Testis (tissue), 3 donors: ENCODE measurements around the gene PTPRD. TPM values are rescaled to one million over a fixed set of nuclear protein-coding genes. Genes with fewer than 3 reads are reported as not detected.

ENCODE experiments used
- DNase-seq: peaks from one replicate; pipeline ENCODE4 v3.0.0-alpha.2; 2019
- H3K27ac ChIP-seq, 2 donors: fragments of 200-600 bp; sonication (generic); one replicate each; pipeline ENCODE4 v1.5.1; 2019
- H3K27me3 ChIP-seq: fragments of 200-600 bp; sonication (generic); one replicate; pipeline ENCODE4 v1.5.1; 2019
- H3K36me3 ChIP-seq: fragments of 200-600 bp; sonication (generic); one replicate; pipeline ENCODE4 v1.5.1; 2017; ENCODE audit warnings: low read depth; ENCODE audit errors: missing control alignments
- H3K4me1 ChIP-seq: fragments of 200-600 bp; sonication (generic); one replicate; pipeline ENCODE4 v1.5.1; 2019
- H3K4me3 ChIP-seq, 2 donors: fragments of 200-600 bp; sonication (generic); one replicate each; pipeline ENCODE4 v1.5.1; 2017 to 2019
- H3K9me3 ChIP-seq: fragments of 200-600 bp; sonication (generic); one replicate; pipeline ENCODE4 v1.5.1; 2017
- POLR2A ChIP-seq: fragments of 450-650 bp; IDR thresholded peaks from one replicate; pipeline ENCODE4 v1.6.1; 2017; ENCODE audit warnings: antibody characterized with exemption, mild to moderate bottlenecking, moderate library complexity
- WGBS, 2 donors: methylation state at CpG; one replicate each; pipeline ENCODE4 v1.1.5; 2018; 5-methylcytosine and 5-hydroxymethylcytosine counted together
- intact Hi-C: fragments of 100-400 bp; cut with DNase I; formaldehyde crosslinking; loops from one replicate; pipeline ENCODE4 v1.15.1; 2023; ENCODE audit warnings: low total_unique reads
- polyA plus RNA-seq: library from polyadenylated mRNA; stranded (reverse); fragments of 350-450 nt; fragmentation: Illumina TruSeq; extraction: RNeasy Lipid Tissue Mini Kit (QIAGEN cat#74804); gene quantifications from one replicate; pipeline ENCODE4 v1.2.3, GENCODE V29; 2014; ENCODE audit warnings: low read depth, low replicate concordance; ENCODE audit not compliant: insufficient read depth
- total RNA-seq, 2 donors: library from RNA; depleted of rRNA; stranded (reverse); fragments of >200 nt; gene quantifications; one replicate each; pipeline ENCODE4 v1.2.3, GENCODE V29; 2016
- TF ChIP-seq, protein P1 (sequence below), 3 experiments: fragments of 450-650 bp in 2 of 3; fragments of 200-600 bp in 1 of 3; sonication (generic) in 1 of 3; IDR thresholded peaks; one replicate each; pipeline ENCODE4 v1.5.1; 2016 to 2019; ENCODE audit warnings: antibody characterized with exemption in 3 of 3, mild to moderate bottlenecking in 2 of 3, moderate library complexity in 1 of 3

PTPRD gene
- total and polyA plus RNA-seq, 3 donors from 2014 or later, result 15.4 to 33.6 (median 32.5) TPM

DNA sequence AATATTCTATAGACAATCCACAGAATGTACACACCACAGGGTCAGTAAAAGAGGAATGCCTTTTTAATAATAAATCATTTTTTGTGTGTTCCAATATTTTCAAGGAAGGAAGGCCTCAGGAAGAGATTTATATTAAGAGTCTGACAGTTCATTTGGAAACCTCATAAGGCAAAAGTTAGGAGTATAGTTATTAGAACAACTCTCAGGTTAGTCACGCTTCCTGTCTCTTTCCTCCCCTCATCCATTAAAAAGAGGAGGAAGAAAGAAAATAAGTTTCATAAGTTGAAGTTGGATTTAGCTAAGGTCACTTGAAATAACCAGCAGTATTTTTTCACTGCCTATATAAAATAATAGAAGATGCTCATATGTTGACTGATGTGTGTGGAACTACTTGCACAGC, 863.2 kb downstream of the PTPRD start:
- intact Hi-C loops, result no loop called here
- H3K4me3 ChIP-seq, result no peak overlapping the region
- WGBS, 2 donors, result 82 to 87% methylated on average over 1 of the region's 1 CpG
- H3K36me3 ChIP-seq, result no peaks in the 10 kb centered on the region
- no peaks in the 10 kb centered on the region for H3K9me3 ChIP-seq
- no peak for TF ChIP-seq POLR2A
- TF ChIP-seq, protein P1, sequence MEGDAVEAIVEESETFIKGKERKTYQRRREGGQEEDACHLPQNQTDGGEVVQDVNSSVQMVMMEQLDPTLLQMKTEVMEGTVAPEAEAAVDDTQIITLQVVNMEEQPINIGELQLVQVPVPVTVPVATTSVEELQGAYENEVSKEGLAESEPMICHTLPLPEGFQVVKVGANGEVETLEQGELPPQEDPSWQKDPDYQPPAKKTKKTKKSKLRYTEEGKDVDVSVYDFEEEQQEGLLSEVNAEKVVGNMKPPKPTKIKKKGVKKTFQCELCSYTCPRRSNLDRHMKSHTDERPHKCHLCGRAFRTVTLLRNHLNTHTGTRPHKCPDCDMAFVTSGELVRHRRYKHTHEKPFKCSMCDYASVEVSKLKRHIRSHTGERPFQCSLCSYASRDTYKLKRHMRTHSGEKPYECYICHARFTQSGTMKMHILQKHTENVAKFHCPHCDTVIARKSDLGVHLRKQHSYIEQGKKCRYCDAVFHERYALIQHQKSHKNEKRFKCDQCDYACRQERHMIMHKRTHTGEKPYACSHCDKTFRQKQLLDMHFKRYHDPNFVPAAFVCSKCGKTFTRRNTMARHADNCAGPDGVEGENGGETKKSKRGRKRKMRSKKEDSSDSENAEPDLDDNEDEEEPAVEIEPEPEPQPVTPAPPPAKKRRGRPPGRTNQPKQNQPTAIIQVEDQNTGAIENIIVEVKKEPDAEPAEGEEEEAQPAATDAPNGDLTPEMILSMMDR (IDR thresholded peaks at IDR 0.05), result no peak
- H3K27me3 ChIP-seq, result no peaks in the 10 kb centered on the region
- no peak overlapping the region for H3K27ac ChIP-seq
- no peak for DNase-seq
- H3K4me1 ChIP-seq, result no peaks in the 10 kb centered on the region

DNA sequence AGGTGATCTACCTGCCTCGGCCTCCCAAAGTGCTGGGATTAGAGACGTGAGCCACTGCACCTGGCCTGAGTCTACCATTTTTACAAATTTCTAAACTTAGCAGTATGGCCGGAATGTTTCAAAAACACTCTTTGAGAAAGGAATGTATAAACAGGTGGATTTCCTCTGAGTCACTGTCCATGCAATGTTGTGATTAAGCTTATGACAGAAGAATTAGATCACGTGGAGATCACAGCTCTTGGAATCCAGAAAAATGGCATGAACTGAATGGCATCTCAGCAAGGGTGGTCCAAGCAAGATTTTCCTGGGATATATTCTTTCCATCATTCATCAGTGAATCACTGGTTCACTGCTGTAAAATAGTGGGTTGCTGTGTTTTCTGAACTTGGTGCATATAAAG, 865.0 kb downstream of the PTPRD start:
- Histone ChIP-seq H3K27me3 (no peaks in the 10 kb centered on the region), H3K9me3 (no peaks in the 10 kb centered on the region), H3K27ac (no peak overlapping the region), H3K4me3 (no peak overlapping the region), H3K36me3 (no peaks in the 10 kb centered on the region), H3K4me1 (no peaks in the 10 kb centered on the region)
- 90 to 91% methylated on average over 4 of the region's 4 CpGs for WGBS, 2 donors
- TF ChIP-seq, protein P1 (IDR thresholded peaks at IDR 0.05), result no peak
- no peak for TF ChIP-seq POLR2A
- DNase-seq, result no peak
- intact Hi-C loops, result no loop called here

DNA sequence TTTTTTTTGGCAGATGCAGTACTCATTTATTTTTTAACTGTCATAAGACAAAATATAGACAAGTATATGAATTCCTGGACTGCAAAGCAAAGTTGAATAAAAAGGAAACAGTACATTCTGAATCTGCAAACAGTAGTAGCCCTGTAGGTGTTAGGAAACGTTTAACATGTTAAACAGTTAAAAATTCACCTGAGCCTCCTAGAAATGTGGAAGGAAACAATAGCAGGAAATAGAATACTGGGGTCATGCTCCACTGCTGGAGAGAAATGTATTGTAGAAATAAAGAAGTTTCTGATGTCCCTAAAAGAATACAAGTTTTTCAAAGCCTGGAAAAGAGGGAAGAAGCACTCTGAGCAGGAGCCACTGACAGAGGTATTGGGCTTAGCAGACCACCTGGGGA, 866.0 kb downstream of the PTPRD start:
- WGBS, 2 donors, result 45 to 57% methylated on average over 1 of the region's 1 CpG

DNA sequence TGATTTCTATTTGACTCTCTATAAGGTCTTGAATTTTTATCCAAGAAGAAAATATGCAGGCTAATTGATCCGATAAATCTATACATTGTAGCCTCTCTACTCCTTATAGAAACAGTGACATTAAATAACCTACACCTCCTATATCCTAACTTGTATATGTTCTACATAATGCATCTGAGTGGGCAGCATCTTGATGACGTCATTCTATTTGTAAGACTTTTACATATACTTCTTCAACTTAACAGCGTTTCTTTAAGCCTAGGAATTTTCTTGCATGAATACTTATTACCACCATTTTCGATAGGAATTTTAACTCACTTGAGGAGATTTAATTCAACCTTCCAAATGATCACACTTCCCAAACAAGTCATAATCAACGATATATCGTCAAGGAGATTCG, 869.0 kb downstream of the PTPRD start:
- Histone ChIP-seq H3K4me3 (no peak overlapping the region), H3K36me3 (no peaks in the 10 kb centered on the region), H3K27me3 (no peaks in the 10 kb centered on the region), H3K27ac (no peak overlapping the region), H3K4me1 (no peaks in the 10 kb centered on the region), H3K9me3 (no peaks in the 10 kb centered on the region)
- TF ChIP-seq, protein P1 (IDR thresholded peaks at IDR 0.05), result no peak
- no peak for TF ChIP-seq POLR2A
- intact Hi-C loops, result no loop called here
- DNase-seq, result no peak
- WGBS, 2 donors, result 71 to 87% methylated on average over 7 of the region's 7 CpGs

More for the DNA sequence above, 866.0 kb downstream of the PTPRD start:
- no peak for DNase-seq
- Histone ChIP-seq H3K27ac (no peak overlapping the region), H3K9me3 (no peaks in the 10 kb centered on the region), H3K4me1 (no peaks in the 10 kb centered on the region), H3K27me3 (no peaks in the 10 kb centered on the region), H3K4me3 (no peak overlapping the region), H3K36me3 (no peaks in the 10 kb centered on the region)
- intact Hi-C loops, result no loop called here
- TF ChIP-seq, protein P1 (IDR thresholded peaks at IDR 0.05), result no peak
- no peak for TF ChIP-seq POLR2A

DNA sequence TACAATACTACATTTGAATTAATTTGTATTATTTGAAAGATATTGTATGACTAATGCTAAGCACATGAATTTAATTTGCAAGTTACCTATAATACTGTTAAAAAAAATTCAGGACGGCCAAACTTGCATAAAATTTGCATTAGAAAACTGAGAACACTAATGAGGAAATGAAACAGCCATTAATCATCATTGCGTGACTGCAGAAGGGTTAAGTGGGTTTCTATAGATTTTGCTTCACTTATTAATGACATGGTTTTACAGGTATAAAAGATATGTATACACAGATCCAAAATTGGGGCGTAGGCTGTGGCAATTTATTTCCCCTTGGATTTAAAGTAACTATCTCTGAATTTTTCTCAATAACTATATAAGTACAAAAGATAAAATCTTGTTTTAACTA, 882.6 kb downstream of the PTPRD start:
- intact Hi-C loops, result no loop called here
- 75 to 94% methylated on average over 3 of the region's 3 CpGs for WGBS, 2 donors
- TF ChIP-seq, protein P1 (IDR thresholded peaks at IDR 0.05), result no peak
- TF ChIP-seq POLR2A, result no peak
- no peak for DNase-seq
- Histone ChIP-seq H3K36me3 (no peaks in the 10 kb centered on the region), H3K4me1 (no peaks in the 10 kb centered on the region), H3K4me3 (no peak overlapping the region), H3K9me3 (no peaks in the 10 kb centered on the region), H3K27ac (no peak overlapping the region), H3K27me3 (no peaks in the 10 kb centered on the region)
